Activated CD8-positive, alpha-beta memory T cell treated with anti-CD3 and anti-CD28 coated beads, Interleukin-2, amount 50 U/mL, for 1 hour (primary cell): ENCODE results near the gene AFF2.

Source experiments
- DNase-seq: peaks from one replicate; pipeline ENCODE4 v3.0.0-alpha.2; 2020; ENCODE audit errors: extremely low read depth

The AFF2 gene

DNA sequence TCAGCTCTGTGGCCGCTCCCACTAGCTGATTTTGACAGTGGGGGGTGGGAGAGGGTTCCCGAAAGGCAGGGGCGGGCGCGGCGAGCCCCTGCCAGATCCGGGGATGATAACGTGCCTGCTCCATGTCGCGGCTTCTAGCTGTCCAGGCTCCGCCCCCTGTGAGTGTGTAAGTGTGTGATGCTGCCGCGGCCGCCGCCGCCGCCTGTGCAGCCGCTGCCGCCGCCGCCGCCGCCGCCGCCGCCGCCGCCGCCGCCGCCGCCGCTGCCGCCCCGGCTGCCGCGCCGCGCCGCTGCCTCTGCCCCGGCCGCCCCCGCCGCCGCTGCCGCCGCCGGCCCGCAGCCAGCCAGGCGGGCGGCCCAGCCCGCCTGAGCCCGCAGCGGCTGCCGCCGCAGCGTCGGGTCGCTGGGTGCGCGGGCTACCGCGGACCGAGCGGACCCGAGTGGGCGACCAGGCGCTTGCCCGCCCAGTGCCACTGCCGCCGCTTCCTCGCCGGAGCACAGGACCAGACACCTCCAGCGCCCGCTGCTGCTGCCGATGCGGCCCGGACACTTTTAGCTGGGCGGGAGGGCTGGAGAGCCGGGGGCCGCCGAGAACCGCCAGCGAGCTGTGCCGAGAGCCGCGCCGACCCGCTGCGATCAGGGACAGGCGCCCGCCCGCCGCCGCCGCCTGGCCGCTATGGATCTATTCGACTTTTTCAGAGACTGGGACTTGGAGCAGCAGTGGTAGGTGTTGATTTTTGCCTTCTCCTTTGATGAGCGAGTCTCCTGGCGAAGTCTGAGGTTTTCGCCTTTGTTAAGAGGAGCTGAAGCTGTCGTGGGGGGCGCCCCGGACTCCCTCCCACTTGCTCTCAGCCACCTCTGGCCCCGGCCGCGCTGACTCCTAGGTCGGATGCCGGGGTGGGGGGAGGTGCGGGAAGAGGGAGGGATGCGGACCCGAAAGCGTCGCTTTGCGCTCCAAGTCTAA lies at the start of gene AFF2:
Gene AFF2, plus strand, starts transcription at position 195 of the 963 bp plus-strand sequence. Its CDS starts 481 bp downstream, at position 676.
- peak; percentile 9 for DNase-seq

DNA sequence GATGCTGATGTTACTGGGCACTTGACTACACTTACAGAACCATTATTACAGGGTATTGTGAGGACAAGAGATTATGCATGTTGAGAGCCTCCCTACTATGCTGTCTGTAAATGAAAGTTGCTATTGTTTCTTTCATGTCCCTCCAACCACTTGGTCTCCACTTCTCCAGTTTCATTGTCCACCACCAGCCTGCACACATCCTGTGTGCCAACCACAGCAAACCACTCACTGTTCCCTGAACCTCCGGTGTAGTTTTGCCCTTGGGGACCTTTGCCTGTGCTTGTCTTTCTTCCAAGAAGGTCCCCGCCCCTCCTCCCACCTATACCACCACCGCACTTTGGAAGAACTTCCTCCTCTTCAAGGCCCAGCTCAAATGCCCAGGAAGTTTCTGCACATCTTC lies 43.1 kb upstream of the AFF2 start:
- DNase-seq: no peak

DNA sequence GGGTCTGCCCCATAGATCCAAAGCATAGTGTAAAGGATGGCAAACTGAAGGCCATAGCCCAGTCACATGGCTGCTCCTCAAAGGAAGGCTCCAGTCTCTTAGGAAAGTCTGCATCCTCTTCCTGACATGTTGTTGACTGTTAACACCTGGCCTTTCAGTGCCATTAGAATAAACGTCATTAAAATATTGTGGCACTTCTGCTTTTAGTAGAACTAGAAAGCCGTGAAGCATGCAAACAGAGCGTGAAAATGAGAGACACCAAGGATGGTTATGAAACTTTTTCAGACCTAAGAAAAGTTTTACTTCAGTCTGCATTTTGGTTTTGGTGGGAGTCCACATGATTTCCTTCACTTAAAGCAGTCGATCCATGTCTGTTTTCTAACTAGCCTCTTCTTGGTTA lies 41.1 kb upstream of the AFF2 start:
- DNase-seq: no peak

DNA sequence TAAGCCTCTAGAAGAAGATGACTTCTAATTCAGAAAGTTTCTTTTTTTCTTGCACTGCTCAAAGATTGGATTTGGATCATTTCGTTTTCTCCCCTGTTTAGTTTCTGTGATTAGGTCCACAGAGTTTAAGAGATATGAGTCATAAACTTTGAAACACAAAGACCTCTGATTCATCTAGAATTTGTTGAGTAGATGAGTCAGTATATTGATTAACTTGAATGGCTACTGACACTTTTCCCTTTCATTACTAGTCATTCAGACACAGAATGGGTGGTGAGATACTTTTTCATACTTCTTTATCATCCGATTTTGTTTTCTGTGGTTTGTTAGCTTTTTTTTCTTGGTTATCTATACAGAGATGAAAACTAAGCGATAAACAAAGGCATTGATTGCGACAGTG lies 34.1 kb upstream of the AFF2 start:
- DNase-seq: no peak

DNA sequence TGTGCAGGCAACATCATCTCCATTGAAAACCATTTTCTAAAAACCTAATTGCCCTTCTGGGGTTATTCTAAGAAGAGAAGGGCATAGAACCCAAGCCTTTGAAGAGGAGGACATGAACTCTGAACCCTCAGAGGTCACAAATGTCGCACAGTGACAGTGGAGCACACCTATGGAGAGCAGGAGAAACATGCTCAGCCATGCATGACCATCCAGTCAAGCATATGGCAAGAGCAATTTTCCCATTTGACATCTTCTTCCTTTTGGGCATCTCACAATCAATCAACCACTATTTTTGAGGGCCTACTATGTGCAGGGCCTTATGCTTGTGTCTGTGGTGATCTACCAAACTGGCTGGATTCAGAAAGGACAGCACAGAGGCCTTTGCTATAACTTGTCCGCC lies 30.1 kb upstream of the AFF2 start:
- DNase-seq: no peak

DNA sequence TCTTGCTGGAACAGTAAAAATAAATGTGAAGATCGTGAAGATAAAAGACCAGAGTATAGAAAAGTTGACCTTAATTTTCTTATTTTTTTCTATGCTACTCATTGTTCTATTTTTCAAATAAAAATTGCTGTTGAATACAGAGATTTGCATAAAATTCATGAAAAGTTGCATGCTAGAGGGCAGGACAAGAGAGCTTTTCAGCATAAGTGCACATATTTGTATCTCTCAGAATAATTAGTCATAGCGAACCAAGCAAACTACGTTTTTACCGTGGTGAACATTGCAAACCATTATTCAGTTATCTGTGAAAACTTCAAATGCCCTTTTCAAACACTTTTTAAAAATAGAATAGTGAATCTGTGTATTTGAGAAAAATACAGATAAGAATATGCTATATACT lies 26.4 kb upstream of the AFF2 start:
- no peak for DNase-seq

DNA sequence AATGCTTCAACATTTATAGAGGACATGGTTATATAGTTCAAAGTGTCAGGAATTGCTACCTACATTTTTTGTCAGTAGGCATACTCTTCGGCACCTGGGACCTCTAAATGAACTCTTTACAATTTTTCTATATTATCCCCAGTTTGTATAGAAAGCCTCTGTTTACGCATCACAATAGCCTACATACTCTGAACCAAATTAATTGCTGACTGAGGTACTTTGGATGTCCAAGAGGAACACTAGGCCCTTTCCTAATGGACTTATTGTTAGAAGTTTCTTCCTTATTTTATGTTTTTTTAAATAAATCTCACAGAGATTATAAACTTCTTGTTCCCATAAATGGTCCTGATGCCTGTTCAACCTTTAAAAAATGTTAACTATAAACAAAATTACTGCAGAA lies 8.4 kb upstream of the AFF2 start:
- DNase-seq: no peak

DNA sequence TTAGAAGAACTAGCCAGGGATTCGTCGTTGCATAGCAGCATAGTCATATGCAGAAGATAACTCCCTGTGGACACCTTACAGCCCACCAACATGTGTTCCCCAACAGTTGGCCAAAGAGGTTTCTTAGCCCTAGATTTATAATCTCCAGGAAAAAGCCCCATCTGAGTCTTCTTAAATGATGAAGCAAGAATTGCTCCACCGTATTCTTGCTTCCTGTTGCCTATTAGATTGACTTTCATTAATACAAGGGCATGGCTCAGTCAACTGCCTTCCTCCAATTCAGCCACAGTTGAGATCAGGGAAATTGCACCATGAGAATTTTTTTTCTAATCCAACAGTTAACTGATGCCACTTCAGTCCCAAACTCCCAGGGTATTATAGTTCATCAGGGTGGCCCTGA lies 5.2 kb upstream of the AFF2 start:
- no peak for DNase-seq

DNA sequence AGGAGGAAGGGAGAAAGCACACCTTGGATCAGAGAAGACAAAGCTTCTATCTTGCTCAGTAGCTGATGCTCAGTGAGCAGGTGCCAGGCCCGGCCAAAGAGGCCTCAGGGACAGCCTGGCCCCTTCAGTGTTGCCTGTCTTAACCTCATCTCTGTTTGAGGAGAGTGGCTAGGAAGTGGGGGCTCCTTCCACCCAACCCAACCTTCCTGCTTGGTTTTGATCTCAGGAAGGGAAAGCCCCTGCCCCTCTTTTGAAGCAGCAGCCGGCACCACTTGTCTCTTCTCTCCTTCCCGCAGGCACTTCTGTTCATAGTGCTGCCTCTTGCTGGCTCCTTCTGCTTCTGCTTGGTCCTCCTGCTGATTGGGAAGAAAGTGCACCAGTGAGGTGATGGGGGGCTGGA lies 2.4 kb upstream of the AFF2 start:
- DNase-seq: no peak

DNA sequence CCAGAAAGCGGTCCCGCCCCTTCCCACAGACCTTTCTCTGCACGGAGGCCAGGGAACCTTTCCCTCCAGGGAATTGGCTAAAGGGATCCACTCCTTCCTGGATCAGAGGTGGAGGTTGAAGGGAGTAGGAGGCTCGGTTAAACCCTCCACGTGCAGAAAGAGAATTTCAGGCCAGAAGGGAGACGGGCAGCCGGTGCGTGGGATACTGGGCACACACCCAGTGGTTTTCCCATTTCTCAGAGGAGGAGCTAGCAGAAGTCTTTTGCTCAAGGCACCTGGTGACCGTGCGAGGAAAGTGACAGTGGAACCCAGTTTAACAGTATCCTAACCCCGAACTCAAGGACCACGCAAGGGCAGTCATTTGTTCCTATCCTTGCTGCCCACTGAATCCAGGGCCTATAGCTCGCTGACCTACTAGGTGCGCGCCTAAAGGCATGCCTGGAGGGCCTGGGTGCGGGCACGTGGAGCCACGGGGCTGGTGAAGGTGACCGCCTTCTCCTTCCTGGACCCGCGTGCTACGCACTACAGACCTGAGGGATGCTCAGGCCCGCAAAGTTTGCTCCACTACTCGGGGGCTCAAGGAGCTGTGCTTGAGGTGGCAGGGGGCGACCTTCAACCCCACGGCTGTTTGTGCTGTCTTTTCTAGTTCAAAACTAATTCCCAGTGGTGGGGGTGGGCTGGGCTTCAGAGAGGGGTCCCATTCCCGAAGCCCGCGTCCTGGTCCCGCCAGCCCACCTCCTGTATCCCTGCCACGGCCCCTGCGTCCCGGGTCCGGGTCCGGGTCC lies 587 bp upstream of the AFF2 start:
- no peak for DNase-seq

DNA sequence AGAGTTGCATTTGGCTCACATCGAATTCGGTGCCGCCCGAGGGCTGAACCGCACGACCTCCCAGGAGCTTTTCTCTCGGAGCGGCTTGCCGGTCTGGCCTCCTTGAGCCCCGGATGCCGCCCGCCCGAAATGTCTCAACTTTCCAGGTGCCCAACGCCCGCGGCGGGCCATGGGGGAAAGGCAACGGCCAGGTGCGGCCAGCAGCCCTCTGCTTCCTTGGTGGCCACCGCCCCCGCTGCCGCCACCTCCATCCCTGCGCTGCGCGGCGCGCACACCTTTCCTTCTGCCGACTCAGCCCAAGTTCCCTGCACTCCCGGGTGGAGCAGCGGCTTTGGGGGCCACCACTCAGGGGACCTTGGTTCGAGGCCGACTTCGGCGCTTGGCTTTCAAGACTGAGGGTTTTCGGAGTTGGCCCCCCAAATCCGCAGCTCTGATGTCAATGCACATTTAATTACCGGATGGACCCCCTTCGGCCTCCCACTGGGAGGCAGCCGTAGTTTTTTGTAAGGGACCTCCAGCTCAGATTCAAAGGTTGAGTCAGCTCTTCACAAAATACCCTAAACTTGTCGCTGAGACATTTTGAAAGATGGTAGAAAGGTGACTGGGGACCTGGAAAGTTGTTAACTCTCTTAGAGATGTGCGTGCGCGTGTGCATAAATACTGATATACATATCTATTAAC lies 1.1 kb downstream of the AFF2 start:
- DNase-seq: no peak

DNA sequence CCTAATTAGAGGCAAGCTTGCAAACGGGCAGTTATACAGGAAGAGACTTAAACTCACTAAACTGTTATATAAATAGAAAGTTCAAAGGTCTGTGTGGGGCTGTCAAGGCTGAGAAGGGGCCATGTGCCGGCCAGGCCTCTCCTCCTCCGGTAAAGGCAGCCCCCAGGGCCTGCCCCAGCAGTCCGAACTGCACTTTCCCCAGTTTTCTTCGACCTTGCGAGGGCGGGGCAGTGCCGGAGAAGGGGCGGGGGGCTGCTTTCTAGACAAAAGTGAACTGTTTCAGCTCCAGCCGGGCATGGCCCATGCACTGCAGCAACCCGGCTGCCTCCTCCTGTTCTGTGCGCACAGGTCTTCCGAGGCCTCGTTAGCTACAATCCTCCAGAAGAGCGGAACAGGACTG lies 4.1 kb downstream of the AFF2 start:
- DNase-seq: no peak

DNA sequence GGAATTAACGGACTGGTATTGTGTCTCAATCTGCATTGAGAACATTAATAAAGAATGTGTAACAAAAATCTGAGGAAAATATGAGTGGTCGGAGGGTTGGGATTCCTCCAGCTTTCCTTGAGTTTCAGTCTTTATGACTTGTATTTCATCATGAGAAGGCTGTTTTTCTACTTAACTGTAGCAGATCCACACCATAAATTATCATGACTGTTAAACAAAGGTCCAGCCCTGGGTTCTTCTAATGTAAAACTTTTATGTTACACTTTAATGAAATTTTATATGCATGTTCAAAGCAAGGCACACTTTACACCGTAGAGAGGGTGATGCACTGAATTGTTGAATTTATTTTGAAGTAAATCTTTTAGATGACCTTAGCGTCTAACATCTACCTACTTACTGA lies 7.0 kb downstream of the AFF2 start:
- no peak for DNase-seq

DNA sequence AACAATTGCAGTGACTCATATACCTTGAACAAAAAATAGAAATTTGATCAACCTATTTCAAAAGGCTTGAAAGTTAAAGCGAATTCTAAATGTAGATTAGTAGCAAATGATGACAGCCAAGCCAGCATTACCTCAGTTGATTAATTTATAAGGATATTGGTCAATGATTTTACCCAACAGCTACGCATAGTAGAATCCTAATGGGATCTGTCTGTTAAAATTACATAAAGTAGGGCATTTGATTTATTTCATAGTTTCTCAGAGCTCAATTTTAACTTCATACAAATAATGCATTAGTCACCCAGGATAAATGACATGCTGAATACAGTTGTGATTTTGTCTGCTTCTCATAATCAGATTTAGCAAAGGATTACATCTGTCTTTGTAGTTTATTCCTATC lies 12.0 kb downstream of the AFF2 start:
- DNase-seq: no peak

DNA sequence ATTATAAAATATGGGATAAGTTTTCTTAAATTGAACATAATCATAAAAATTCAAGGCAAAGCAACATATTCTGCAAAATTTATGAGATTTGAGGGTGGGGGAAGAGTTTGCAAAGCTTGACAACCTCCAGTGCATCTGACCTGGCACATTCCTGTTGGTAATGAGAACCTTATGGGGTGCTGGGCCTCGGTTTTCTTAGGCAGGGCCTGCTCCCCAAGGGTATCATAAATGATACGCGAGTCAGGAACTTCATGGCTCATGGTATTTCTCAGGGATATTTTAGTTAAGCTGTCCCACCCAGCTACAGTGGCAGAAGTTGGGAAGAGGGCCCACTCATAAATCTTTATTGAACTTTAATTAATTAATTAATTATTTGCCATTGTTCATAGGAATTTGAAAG lies 13.2 kb downstream of the AFF2 start:
- DNase-seq: no peak

DNA sequence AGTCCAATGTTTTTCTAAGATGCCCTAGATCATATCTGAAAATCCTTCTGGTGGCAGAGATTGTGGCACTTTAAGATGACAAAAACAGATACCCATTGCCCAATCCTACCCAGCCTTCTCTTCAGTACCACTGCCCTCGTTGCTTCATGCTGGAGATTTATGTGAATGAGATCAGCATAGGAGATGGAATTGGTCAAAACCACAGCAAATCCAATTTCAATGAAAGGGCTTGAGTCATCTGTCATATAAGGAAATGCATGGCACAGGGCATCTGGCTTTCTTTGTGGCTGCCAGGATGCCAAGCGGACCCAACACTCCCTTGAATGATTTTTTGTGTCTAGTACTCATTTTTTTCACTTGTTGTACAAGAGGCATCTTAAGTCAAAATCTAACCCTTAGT lies 16.8 kb downstream of the AFF2 start:
- DNase-seq: no peak

DNA sequence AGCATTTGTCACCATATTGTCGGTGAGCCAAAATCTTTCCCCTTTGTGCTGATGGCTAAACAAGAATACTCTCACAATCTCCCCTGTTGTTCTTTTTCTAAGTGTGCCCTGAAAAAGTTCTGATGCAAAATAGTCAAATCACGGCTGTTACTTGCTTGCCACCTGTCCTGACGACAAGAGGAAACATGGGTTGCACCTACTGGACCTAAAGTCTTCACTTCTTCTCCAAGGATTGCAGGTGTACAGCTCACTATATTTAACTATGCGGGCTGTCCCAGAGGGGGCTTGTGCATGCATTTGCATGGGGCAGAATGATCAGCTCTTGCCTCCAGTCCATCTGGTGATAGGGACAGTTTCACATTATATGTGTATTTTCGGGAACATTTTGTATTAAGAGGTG lies 21.6 kb downstream of the AFF2 start:
- no peak for DNase-seq

DNA sequence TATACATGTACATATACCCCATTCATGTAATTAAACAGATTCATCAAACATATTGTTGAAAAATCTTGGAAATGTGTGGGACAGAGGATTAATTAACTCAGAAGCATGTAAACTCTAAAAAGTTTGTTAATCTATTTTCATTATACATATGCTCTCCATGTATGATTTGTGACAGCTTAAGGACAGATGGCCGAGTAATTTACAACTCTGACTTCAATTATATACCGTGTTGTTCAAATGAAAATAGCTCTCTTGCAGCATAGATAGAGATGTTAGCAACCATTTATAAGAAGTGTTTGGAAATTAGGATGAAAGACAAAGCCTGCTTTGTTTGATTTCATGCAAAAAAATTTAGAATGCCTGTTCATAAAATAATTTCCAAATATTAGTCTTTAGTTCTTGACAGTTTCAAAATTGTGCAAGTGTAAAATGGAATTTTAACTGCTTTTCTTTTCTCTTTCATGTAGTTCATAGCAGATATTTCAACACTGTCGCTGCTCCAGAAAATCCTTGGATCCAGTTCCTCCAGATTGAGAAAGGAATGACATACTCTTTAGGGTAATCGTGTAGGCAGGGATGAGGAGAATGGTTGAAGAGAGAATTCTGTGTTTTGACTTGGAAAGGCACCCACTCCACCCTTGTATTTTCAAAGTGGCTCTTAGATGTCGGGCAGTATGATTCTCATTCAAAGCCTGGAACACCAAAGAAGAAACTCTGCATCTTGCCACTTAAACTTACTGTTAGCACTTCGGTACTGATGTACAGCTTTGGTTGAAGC lies 23.1 kb downstream of the AFF2 start:
- DNase-seq: no peak

DNA sequence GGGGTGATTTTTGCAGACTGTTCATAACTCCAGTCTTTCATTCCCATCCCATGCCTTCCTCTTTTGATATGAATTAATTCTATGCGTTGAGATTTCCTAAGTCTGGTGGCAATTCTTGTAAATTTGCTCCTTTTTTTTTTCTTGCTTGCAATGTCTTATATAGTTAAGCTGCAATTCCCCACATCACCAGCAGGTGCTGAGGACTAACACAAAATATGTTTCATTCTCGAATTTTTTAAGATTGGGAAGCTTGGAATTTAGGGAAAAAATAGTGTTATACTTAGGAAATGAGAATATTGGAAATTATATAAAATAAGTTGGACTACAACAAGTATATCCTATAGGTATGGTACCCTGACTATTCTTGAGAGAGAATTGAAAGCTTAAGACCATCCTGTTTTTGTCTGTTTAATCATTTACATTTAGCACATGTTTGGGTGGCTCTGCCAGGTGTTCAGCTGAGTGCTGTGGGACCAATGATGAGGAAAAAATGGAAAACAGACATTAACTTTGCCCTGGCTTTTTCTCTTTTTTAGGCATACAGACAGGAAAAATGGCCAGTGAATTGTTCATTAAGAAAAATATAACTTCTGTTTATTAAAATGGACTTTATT lies 30.2 kb downstream of the AFF2 start:
- no peak for DNase-seq

DNA sequence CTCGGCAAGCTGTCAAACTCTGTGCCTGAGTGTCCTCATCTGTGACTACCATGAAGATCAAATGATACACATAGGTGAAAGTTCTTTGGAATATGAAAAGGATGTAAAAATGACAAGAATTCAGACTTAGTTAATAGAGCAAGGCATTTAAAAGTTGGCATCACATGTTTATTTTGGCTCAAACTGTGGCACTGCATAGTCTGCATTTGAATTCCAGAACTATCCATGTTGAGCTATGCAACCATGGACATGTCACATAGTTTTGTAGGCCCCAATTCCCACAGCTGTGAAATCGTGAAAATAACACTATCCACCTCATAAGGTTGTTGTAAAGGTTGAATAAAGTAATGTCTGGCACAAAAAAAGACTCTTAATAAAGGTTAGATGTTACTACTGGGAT lies 33.9 kb downstream of the AFF2 start:
- DNase-seq: no peak

DNA sequence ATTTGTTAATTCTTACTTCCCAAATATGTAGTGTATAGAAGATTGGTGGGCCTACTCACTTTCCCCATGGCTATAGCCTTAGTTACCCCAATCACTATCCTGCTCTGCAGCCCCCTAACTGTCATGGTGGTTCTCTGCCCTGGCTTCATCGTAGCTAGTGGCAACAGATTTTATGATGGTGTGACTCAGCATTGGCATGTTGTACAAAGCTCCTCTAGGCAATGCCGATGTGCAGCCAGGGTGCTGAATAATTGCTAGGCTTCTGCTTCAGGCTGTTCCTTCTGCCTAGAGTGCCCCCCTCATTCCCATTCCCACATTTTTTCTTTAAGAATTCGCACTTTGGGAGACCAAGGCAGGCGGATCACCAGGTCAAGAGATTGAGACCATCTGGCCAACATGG lies 35.2 kb downstream of the AFF2 start:
- no peak for DNase-seq
